ENCODE results near the gene TP53BP1.

The TP53BP1 gene

DNA sequence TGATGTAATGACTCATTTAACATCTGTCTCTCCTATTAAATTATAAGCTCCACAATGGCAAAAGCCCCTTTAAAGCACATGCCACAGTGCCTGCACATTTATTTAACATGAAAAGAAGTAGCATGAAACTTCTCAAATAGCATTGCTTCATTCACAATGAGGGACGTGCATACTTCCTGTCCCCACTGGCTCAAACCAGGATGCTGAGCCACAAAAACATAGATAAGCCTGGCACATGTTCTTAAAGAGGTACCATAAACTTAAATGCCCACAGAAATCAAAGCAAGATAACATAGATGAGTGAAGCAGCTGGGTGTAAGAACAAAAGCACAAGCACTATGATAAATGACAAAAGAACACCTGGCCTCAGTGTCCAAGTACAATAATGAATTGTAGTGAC is 3.8 kb downstream of the TP53BP1 start:
- Mint-ChIP-seq H3K27ac (peak overlapping the region; percentile 66), H3K36me3 (ENCODE audit: low read depth) (peaks cover 21% of the 10 kb centered on the region)

DNA sequence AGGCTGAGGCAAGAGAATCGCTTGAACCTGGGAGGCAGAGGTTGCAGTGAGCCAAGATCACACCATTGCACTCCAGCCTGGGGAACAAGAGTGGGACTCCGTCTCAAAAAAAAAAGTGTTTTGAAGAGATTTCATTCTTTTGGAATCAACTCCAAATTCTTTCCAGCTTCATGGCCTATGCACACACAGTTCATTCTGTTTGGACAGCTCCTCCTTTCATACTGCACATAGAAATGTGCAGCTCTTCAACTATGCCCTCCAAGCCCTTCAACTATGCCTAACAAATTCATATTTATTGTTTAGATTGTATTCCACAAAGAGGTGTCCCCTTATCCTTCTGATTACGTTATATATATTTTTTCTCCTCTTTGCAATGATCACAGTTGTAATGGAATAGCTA is 4.2 kb downstream of the TP53BP1 start:
- Mint-ChIP-seq H3K4me3 (no peak overlapping the region), H3K4me1 (ENCODE audit: low read depth) (peaks cover 26% of the 10 kb centered on the region), H3K36me3 (ENCODE audit: low read depth) (peaks cover 21% of the 10 kb centered on the region), H3K27me3 (ENCODE audit: low read depth) (no peaks in the 10 kb centered on the region), H3K27ac (peak overlapping the region; percentile 66), H3K9me3 (no peaks in the 10 kb centered on the region)
- no peak for DNase-seq (ENCODE audit: low spot score)

More for the DNA sequence above, 3.8 kb downstream of the TP53BP1 start:
- H3K27me3 Mint-ChIP-seq (ENCODE audit: low read depth): no peaks in the 10 kb centered on the region
- peaks cover 26% of the 10 kb centered on the region for H3K4me1 Mint-ChIP-seq (ENCODE audit: low read depth)
- no peak for DNase-seq (ENCODE audit: low spot score)
- H3K4me3 Mint-ChIP-seq: peak overlapping the region; percentile 28
- no peaks in the 10 kb centered on the region for H3K9me3 Mint-ChIP-seq

GRCh38 chr15:43487271-43487895 is 5.6 kb downstream of the TP53BP1 start:
- Mint-ChIP-seq H3K4me1 (ENCODE audit: low read depth) (peaks cover 19% of the 10 kb centered on the region), H3K36me3 (ENCODE audit: low read depth) (peaks cover 22% of the 10 kb centered on the region), H3K27ac (no peak overlapping the region), H3K4me3 (no peak overlapping the region), H3K27me3 (ENCODE audit: low read depth) (no peaks in the 10 kb centered on the region), H3K9me3 (no peaks in the 10 kb centered on the region)
- DNase-seq (ENCODE audit: low spot score): no peak

- no peak overlapping the region for H3K4me3 Mint-ChIP-seq
- peaks cover 10% of the 10 kb centered on the region for H3K4me1 Mint-ChIP-seq (ENCODE audit: low read depth)
- H3K9me3 Mint-ChIP-seq: no peaks in the 10 kb centered on the region
- no peak for DNase-seq (ENCODE audit: low spot score)
- H3K27me3 Mint-ChIP-seq (ENCODE audit: low read depth): no peaks in the 10 kb centered on the region
- peaks cover 21% of the 10 kb centered on the region for H3K36me3 Mint-ChIP-seq (ENCODE audit: low read depth)
- H3K27ac Mint-ChIP-seq: no peak overlapping the region
These were observed 8.5 kb downstream of the TP53BP1 start for GRCh38 chr15:43484455-43484854.

DNA sequence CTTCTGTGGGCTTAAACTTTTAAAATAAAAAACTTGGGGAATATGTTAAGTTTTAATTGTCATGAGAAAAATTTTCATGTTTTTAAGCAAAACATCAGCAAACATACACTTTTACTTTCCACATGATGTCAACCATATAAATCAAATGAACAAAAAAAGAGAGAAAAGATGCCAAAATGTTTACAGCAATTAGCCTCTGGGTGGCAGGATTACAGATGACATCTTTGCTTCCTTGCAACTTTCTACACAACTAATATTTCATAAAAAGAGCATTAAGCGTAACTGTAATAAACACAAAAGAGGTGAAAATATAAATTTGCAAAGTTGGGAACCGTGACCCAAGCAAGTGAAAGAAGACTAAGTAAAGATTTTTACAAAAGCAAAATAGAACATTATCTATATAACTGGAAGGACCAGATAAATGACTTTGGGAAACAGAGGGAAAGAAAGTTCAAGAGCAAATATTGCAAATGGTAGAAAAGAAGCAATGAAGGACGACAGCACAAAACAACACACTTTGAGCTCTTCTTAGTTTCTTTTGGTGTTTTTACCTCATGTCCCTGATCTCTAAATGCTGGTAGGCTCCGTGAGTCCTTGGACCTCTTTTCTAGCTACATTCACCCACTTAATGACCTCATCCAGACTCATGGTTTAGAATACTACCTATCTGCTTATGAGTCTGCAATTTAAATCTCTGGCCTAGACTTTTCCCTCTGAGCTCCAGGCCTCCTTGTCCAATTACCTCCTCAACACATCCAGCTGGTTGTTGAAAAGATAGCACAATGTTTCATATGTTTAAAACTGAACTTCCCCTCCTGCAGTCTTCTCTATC is 9.4 kb downstream of the TP53BP1 start:
- no peaks in the 10 kb centered on the region for H3K27me3 Mint-ChIP-seq (ENCODE audit: low read depth)
- no peak for DNase-seq (ENCODE audit: low spot score)
- H3K4me3 Mint-ChIP-seq: no peak overlapping the region
- peaks cover 3% of the 10 kb centered on the region for H3K4me1 Mint-ChIP-seq (ENCODE audit: low read depth)
- H3K27ac Mint-ChIP-seq: no peak overlapping the region
- H3K36me3 Mint-ChIP-seq (ENCODE audit: low read depth): peaks cover 22% of the 10 kb centered on the region
- H3K9me3 Mint-ChIP-seq: no peaks in the 10 kb centered on the region

DNA sequence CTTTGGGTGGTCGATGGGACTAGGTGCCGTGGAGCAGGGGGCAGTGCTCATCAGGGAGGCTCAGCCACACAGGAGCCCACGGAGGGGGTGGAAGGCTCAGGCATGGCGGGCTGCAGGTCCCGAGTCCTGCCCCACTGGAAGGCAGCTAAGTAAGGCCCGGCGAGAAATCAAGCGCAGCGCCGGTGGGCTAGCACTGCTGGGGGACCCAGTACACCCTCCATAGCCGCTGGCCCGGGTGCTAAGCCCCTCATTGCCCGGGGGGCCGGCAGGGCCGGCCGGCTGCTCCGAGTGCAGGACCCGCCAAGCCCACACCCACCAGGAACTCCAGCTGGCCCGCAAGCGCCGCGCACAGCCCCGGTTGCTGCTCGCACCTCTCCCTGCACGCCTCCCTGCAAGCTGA is 19.1 kb downstream of the TP53BP1 start:
- H3K27me3 Mint-ChIP-seq (ENCODE audit: low read depth): no peaks in the 10 kb centered on the region
- peaks cover 53% of the 10 kb centered on the region for H3K36me3 Mint-ChIP-seq (ENCODE audit: low read depth)
- H3K4me3 Mint-ChIP-seq: no peak overlapping the region
- DNase-seq (ENCODE audit: low spot score): no peak
- H3K4me1 Mint-ChIP-seq (ENCODE audit: low read depth): peaks cover 2% of the 10 kb centered on the region
- no peaks in the 10 kb centered on the region for H3K9me3 Mint-ChIP-seq
- H3K27ac Mint-ChIP-seq: no peak overlapping the region

DNA sequence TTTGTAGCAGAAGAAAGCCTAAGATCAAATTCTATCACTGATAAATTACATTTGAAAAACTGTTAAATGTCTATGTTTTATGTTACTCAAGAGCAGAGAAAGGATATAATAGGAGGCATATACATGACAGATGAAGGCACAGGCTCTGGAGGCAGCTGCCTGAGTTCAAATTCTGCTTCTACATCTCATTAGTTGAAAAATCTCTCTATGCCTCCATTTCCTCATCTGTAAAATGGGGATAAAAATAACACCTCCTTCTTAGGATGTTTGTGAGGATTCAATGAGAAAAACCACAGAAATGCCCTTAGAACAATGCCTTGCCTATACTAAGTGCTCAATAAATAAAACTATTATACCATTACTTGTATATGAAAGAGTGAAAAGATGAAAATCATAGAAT is 21.0 kb downstream of the TP53BP1 start:
- peaks cover 45% of the 10 kb centered on the region for H3K36me3 Mint-ChIP-seq (ENCODE audit: low read depth)
- H3K4me3 Mint-ChIP-seq: no peak overlapping the region
- no peak overlapping the region for H3K27ac Mint-ChIP-seq
- H3K4me1 Mint-ChIP-seq (ENCODE audit: low read depth): peaks cover 2% of the 10 kb centered on the region
- H3K27me3 Mint-ChIP-seq (ENCODE audit: low read depth): no peaks in the 10 kb centered on the region
- H3K9me3 Mint-ChIP-seq: no peaks in the 10 kb centered on the region
- no peak for DNase-seq (ENCODE audit: low spot score)

- Mint-ChIP-seq H3K27ac (peak overlapping the region; percentile 34), H3K36me3 (ENCODE audit: low read depth) (peaks cover 37% of the 10 kb centered on the region), H3K9me3 (no peaks in the 10 kb centered on the region), H3K4me1 (ENCODE audit: low read depth) (peaks cover 2% of the 10 kb centered on the region), H3K4me3 (no peak overlapping the region), H3K27me3 (ENCODE audit: low read depth) (no peaks in the 10 kb centered on the region)
- DNase-seq (ENCODE audit: low spot score): no peak
These were observed 23.1 kb downstream of the TP53BP1 start for GRCh38 chr15:43469867-43470266.

DNA sequence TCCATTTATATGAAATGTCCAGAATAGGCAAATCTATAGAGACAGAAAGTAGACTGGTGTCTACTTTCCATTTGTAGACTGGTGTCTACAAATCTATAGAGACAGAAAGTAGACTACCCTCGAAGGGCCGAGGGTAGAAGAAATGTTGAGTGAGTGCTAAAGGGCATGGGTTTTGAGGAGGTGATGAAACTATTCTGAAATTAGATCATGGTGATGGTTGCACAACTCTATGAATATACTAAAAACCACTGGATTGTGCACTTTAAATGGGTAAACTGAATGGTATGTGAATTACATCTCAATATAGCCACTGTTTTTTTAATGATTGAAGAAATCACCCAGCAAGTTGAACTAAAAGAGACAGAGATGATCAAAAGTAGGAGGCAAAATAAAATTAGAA is 27.9 kb downstream of the TP53BP1 start:
- no peak overlapping the region for H3K4me3 Mint-ChIP-seq
- H3K27me3 Mint-ChIP-seq (ENCODE audit: low read depth): no peaks in the 10 kb centered on the region
- H3K36me3 Mint-ChIP-seq (ENCODE audit: low read depth): peaks cover 24% of the 10 kb centered on the region
- H3K9me3 Mint-ChIP-seq: no peaks in the 10 kb centered on the region
- DNase-seq (ENCODE audit: low spot score): no peak
- no peak overlapping the region for H3K27ac Mint-ChIP-seq
- peaks cover 2% of the 10 kb centered on the region for H3K4me1 Mint-ChIP-seq (ENCODE audit: low read depth)

- Mint-ChIP-seq H3K36me3 (ENCODE audit: low read depth) (peaks cover 19% of the 10 kb centered on the region), H3K27ac (no peak overlapping the region), H3K4me1 (ENCODE audit: low read depth) (no peaks in the 10 kb centered on the region), H3K9me3 (no peaks in the 10 kb centered on the region), H3K4me3 (no peak overlapping the region), H3K27me3 (ENCODE audit: low read depth) (no peaks in the 10 kb centered on the region)
- DNase-seq (ENCODE audit: low spot score): no peak
These were observed 29.0 kb downstream of the TP53BP1 start for GRCh38 chr15:43463998-43464397.

DNA sequence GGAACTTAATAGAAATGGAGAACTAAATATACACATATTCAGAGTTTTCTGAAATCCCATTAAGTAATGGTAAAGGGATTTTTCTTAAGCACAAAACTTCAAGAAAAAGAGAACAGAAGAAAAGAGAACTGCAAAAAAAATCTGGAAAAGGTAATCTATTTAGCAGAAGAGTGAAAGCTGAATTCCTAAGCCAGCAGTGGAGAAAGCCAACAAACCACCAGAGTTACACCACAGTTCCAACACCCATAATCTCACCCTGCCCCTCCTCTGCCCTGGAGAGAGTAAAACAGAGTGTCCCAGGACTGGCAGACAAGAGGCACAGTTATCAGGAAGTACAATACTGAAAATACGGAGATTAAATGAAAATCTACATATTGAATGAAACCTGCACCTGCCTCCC is 29.4 kb downstream of the TP53BP1 start:
- Mint-ChIP-seq H3K4me1 (ENCODE audit: low read depth) (no peaks in the 10 kb centered on the region), H3K9me3 (no peaks in the 10 kb centered on the region), H3K27ac (no peak overlapping the region), H3K4me3 (no peak overlapping the region), H3K36me3 (ENCODE audit: low read depth) (peaks cover 18% of the 10 kb centered on the region), H3K27me3 (ENCODE audit: low read depth) (no peaks in the 10 kb centered on the region)
- no peak for DNase-seq (ENCODE audit: low spot score)

DNA sequence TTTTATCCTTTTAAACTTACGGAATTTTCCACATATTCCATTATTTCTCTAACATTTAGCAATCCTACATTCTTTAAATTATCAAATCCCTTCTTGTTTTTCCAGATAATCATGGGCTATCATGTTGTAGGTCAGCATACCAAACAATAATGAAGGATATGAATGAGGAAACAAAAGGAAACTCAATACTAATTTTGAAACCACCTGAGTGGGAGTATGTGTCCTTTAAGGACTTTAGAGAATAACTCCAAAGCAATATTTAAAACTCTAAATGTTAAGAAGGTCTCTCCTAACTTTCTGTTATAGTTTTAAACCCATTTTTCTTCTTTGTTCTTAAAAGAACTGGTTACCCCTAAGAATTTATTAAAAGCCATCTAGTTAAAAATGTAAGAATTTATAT is 43.0 kb downstream of the TP53BP1 start:
- H3K4me3 Mint-ChIP-seq: no peak overlapping the region
- no peaks in the 10 kb centered on the region for H3K27me3 Mint-ChIP-seq (ENCODE audit: low read depth)
- peaks cover 5% of the 10 kb centered on the region for H3K4me1 Mint-ChIP-seq (ENCODE audit: low read depth)
- no peak for DNase-seq (ENCODE audit: low spot score)
- no peak overlapping the region for H3K27ac Mint-ChIP-seq
- no peaks in the 10 kb centered on the region for H3K9me3 Mint-ChIP-seq
- peaks cover 5% of the 10 kb centered on the region for H3K36me3 Mint-ChIP-seq (ENCODE audit: low read depth)

GRCh38 chr15:43446344-43446743 is 46.6 kb downstream of the TP53BP1 start:
- H3K4me1 Mint-ChIP-seq (ENCODE audit: low read depth): peaks cover 6% of the 10 kb centered on the region
- no peaks in the 10 kb centered on the region for H3K9me3 Mint-ChIP-seq
- peaks cover 5% of the 10 kb centered on the region for H3K36me3 Mint-ChIP-seq (ENCODE audit: low read depth)
- H3K27ac Mint-ChIP-seq: no peak overlapping the region
- no peaks in the 10 kb centered on the region for H3K27me3 Mint-ChIP-seq (ENCODE audit: low read depth)
- DNase-seq (ENCODE audit: low spot score): no peak
- no peak overlapping the region for H3K4me3 Mint-ChIP-seq

GRCh38 chr15:43441316-43441715 is 51.6 kb downstream of the TP53BP1 start:
- no peaks in the 10 kb centered on the region for H3K27me3 Mint-ChIP-seq (ENCODE audit: low read depth)
- H3K27ac Mint-ChIP-seq: peak overlapping the region; percentile 89
- peaks cover 10% of the 10 kb centered on the region for H3K36me3 Mint-ChIP-seq (ENCODE audit: low read depth)
- no peaks in the 10 kb centered on the region for H3K9me3 Mint-ChIP-seq
- peaks cover 8% of the 10 kb centered on the region for H3K4me1 Mint-ChIP-seq (ENCODE audit: low read depth)
- no peak overlapping the region for H3K4me3 Mint-ChIP-seq
- no peak for DNase-seq (ENCODE audit: low spot score)
